Activated CD4-positive, CD25-positive, alpha-beta regulatory T cell (primary cell): ENCODE measurements around the gene ATXN1.

ENCODE experiments used
- DNase-seq, 4 experiments: peaks; one replicate each; lab custom pipeline; 2025; lab: John Stamatoyannopoulos, UW

Gene ATXN1

GRCh38 chr6:16743664-16744210, 17.5 kb downstream of the ATXN1 start:
- no peak for DNase-seq

GRCh38 chr6:16742116-16742515, 19.1 kb downstream of the ATXN1 start:
- DNase-seq, result no peak

- no peak for DNase-seq
These were observed 19.9 kb downstream of the ATXN1 start for GRCh38 chr6:16741112-16742016.

GRCh38 chr6:16740097-16740496, 21.2 kb downstream of the ATXN1 start:
- DNase-seq, result no peak

GRCh38 chr6:16739329-16739801, 21.9 kb downstream of the ATXN1 start:
- no peak for DNase-seq

- no peak for DNase-seq
These were observed 23.3 kb downstream of the ATXN1 start for GRCh38 chr6:16737925-16738324.

- no peak for DNase-seq
These were observed 24.1 kb downstream of the ATXN1 start for GRCh38 chr6:16736856-16737775.

- no peak for DNase-seq
These were observed 26.2 kb downstream of the ATXN1 start for GRCh38 chr6:16735014-16735413.

- no peak for DNase-seq
These were observed 28.2 kb downstream of the ATXN1 start for GRCh38 chr6:16733085-16733484.

GRCh38 chr6:16731478-16732051, 29.7 kb downstream of the ATXN1 start:
- peak in 1 of 4 experiments; percentile 7 for DNase-seq

GRCh38 chr6:16730738-16731477, 30.4 kb downstream of the ATXN1 start:
- DNase-seq, result no peak

- no peak for DNase-seq
These were observed 31.5 kb downstream of the ATXN1 start for GRCh38 chr6:16729744-16730143.

- DNase-seq, result no peak
These were observed 32.0 kb downstream of the ATXN1 start for GRCh38 chr6:16729183-16729691.

GRCh38 chr6:16728513-16729182, 32.6 kb downstream of the ATXN1 start:
- no peak for DNase-seq

GRCh38 chr6:16727996-16728395, 33.3 kb downstream of the ATXN1 start:
- DNase-seq, result no peak

- no peak for DNase-seq
These were observed 36.0 kb downstream of the ATXN1 start for GRCh38 chr6:16725145-16725864.

GRCh38 chr6:16723826-16724225, 37.4 kb downstream of the ATXN1 start:
- no peak for DNase-seq

- no peak for DNase-seq
These were observed 37.9 kb downstream of the ATXN1 start for GRCh38 chr6:16723402-16723801.

- DNase-seq, result no peak
These were observed 38.6 kb downstream of the ATXN1 start for GRCh38 chr6:16722630-16723029.

GRCh38 chr6:16721977-16722376, 39.3 kb downstream of the ATXN1 start:
- no peak for DNase-seq
